Neuronal stem cell (in vitro differentiated cells): ENCODE data around the gene NPAS3.

Experiments used
- DNase-seq: peaks from one replicate; pipeline ENCODE4 v3.0.0-alpha.2; 2013; ENCODE audit warnings: low spot score
- H2AFZ ChIP-seq: one replicate; pipeline ENCODE4 v1.6.1; 2013; ENCODE audit warnings: mild to moderate bottlenecking, low read length, inconsistent platforms
- H2AK5ac ChIP-seq: 2 replicates; pipeline ENCODE4 v1.6.1; 2013; ENCODE audit warnings: low read depth, mild to moderate bottlenecking, inconsistent platforms, low read length, moderate library complexity, mixed read lengths
- H2BK120ac ChIP-seq: 2 replicates; pipeline ENCODE4 v1.6.1; 2013; ENCODE audit warnings: low read depth, mild to moderate bottlenecking, inconsistent platforms, low read length, moderate library complexity, mixed read lengths
- H2BK12ac ChIP-seq: one replicate; pipeline ENCODE4 v1.6.1; 2013; ENCODE audit warnings: low read length, inconsistent platforms
- H2BK15ac ChIP-seq: 2 replicates; pipeline ENCODE4 v1.6.1; 2013; ENCODE audit warnings: mild to moderate bottlenecking, low read length, inconsistent platforms, mixed read lengths
- H2BK5ac ChIP-seq: one replicate; pipeline ENCODE4 v1.6.1; 2013; ENCODE audit warnings: inconsistent platforms, mild to moderate bottlenecking, low read length, moderate library complexity
- H3K14ac ChIP-seq: one replicate; pipeline ENCODE4 v1.6.1; 2013; ENCODE audit warnings: low read length, inconsistent platforms
- H3K18ac ChIP-seq: 2 replicates; pipeline ENCODE4 v1.6.1; 2013; ENCODE audit warnings: low read length, inconsistent platforms
- H3K23ac ChIP-seq: 2 replicates; pipeline ENCODE4 v1.6.1; 2013; ENCODE audit warnings: low read depth, mild to moderate bottlenecking, mixed read lengths, low read length, inconsistent platforms; ENCODE audit not compliant: poor library complexity
- H3K27ac ChIP-seq: replicated peaks from 3 replicates; pipeline ENCODE4 v1.5.1; 2013; ENCODE audit warnings: low read length, inconsistent platforms
- H3K27me3 ChIP-seq, 3 experiments: 2 replicates each; pipeline ENCODE4 v1.6.1; 2013; ENCODE audit warnings: low read length in 3 of 3, mild to moderate bottlenecking in 2 of 3, inconsistent platforms in 1 of 3, low read depth in 1 of 3, mixed read lengths in 1 of 3, moderate library complexity in 1 of 3; ENCODE audit not compliant: control insufficient read depth in 3 of 3, insufficient read depth in 3 of 3
- H3K36me3 ChIP-seq, 2 donors: replicated peaks in 1 of 2; 2 replicates each; pipeline ENCODE4 v1.6.1; 2013; ENCODE audit warnings: low read length in 2 of 2; ENCODE audit not compliant: control insufficient read depth in 2 of 2, insufficient read depth in 2 of 2
- H3K4ac ChIP-seq: 2 replicates; pipeline ENCODE4 v1.6.1; 2013; ENCODE audit warnings: inconsistent platforms, mild to moderate bottlenecking, low read length, moderate library complexity
- H3K4me1 ChIP-seq, 2 donors: 1 replicate in 1 of 2; 2 replicates in 1 of 2; pipeline ENCODE4 v1.6.1; 2013; ENCODE audit warnings: low read length in 2 of 2, low read depth in 1 of 2; ENCODE audit not compliant: control insufficient read depth in 2 of 2, insufficient read depth in 1 of 2
- H3K4me2 ChIP-seq: one replicate; pipeline ENCODE4 v1.6.1; 2013; ENCODE audit warnings: mild to moderate bottlenecking, low read length, inconsistent platforms; ENCODE audit not compliant: insufficient read depth, poor library complexity, severe bottlenecking
- H3K4me3 ChIP-seq, 2 donors: 2 replicates each; pipeline ENCODE4 v1.5.1; 2013; ENCODE audit warnings: low read length in 2 of 2, mild to moderate bottlenecking in 2 of 2, inconsistent platforms in 1 of 2, moderate library complexity in 1 of 2
- H3K79me1 ChIP-seq: one replicate; pipeline ENCODE4 v1.6.1; 2013; ENCODE audit warnings: low read depth, mild to moderate bottlenecking, inconsistent platforms, low read length, moderate library complexity
- H3K9ac ChIP-seq: one replicate; pipeline ENCODE4 v1.6.1; 2013; ENCODE audit warnings: mild to moderate bottlenecking, low read depth, low read length, inconsistent platforms; ENCODE audit not compliant: poor library complexity
- H3K9me3 ChIP-seq, 2 donors: replicated peaks in 1 of 2; 2 replicates each; pipeline versions ENCODE3 to v1.6.1; 2013; ENCODE audit warnings: low read length in 2 of 2, mild to moderate bottlenecking in 2 of 2, inconsistent platforms in 1 of 2, low read depth in 1 of 2, mixed read lengths in 1 of 2, moderate library complexity in 1 of 2; ENCODE audit not compliant: control insufficient read depth in 2 of 2, insufficient read depth in 1 of 2
- H4K8ac ChIP-seq: one replicate; pipeline ENCODE4 v1.6.1; 2013; ENCODE audit warnings: low read depth, mild to moderate bottlenecking, inconsistent platforms, low read length, moderate library complexity
- H4K91ac ChIP-seq: one replicate; pipeline ENCODE4 v1.6.1; 2013; ENCODE audit warnings: low read length, low read depth, mild to moderate bottlenecking, inconsistent platforms; ENCODE audit not compliant: poor library complexity
- WGBS, 2 donors: extraction: QIAGEN DNeasy Blood & Tissue Kit; methylation state at CpG; one replicate each; pipeline ENCODE4 v1.1.7; 2013; ENCODE audit warnings: missing lambda C conversion rate in 2 of 2, mixed read lengths in 1 of 2; ENCODE audit not compliant: insufficient read length in 2 of 2, insufficient replicate concordance in 1 of 2; ENCODE audit errors: extremely low coverage in 2 of 2; 5-methylcytosine and 5-hydroxymethylcytosine counted together

Gene NPAS3

DNA sequence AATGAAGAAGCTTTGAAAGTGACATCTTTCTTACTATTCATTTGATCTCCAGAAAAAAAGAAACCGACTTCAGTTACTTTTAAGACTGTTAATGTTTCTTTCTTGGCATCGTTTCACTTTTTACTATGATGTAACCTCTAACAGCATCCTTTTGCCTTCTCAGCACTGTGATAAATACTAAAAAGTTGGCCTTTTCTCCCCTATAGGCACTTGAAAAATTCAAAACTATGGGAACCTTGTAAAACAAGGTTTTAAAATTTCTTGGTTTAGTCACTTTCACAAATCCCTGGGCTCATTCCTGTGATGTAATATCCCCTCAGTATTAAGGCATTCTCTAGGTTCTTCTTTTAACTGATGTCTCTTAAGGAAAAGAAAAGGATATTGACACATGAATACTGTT is 730.4 kb downstream of the NPAS3 start:
- no peak overlapping the region for H4K8ac ChIP-seq
- no peak overlapping the region for H2AK5ac ChIP-seq
- no peaks in the 10 kb centered on the region for H3K4me1 ChIP-seq
- no peaks in the 10 kb centered on the region for H3K36me3 ChIP-seq
- H2BK120ac ChIP-seq = no peak overlapping the region
- H4K91ac ChIP-seq = no peak overlapping the region
- no CpG with 5 or more reads among the region's 2 CpGs for WGBS, 2 donors
- no peak overlapping the region for H3K14ac ChIP-seq
- no peak overlapping the region for H3K4me3 ChIP-seq
- no peaks in the 10 kb centered on the region for H3K27me3 ChIP-seq
- H3K18ac ChIP-seq = no peak overlapping the region
- no peak overlapping the region for H2BK15ac ChIP-seq
- no peak overlapping the region for H2AFZ ChIP-seq
- no peak overlapping the region for H3K4ac ChIP-seq
- H3K9me3 ChIP-seq = peaks cover 2 to 5% of the 10 kb centered on the region in 2 donors
- no peak overlapping the region for H3K4me2 ChIP-seq
- H2BK12ac ChIP-seq = no peak overlapping the region
- H2BK5ac ChIP-seq = no peak overlapping the region
- H3K9ac ChIP-seq = no peak overlapping the region
- H3K23ac ChIP-seq = no peak overlapping the region
- DNase-seq = no peak
- no peaks in the 10 kb centered on the region for H3K79me1 ChIP-seq
- H3K27ac ChIP-seq = no peak overlapping the region

DNA sequence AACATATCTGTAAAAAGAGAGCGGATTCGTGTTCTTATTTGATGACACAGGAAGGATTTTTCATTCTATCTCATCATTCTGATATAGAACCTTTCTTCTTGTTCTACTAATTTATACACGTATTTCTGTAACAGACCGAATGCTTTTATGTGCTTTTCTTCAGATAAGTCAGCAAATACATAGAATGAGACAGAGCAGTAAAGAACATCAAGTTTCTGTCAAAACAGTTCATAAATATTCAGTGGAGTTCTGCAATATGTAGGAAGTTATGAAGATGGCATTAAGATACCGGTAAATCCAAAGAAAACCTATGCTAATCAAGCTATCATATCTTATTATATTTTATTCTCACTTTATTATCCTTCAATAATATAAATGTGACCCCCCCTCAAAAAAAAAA is 731.6 kb downstream of the NPAS3 start:
- Histone ChIP-seq H3K4me1 (no peaks in the 10 kb centered on the region), H3K14ac (no peak overlapping the region), H3K79me1 (no peaks in the 10 kb centered on the region), H3K27ac (no peak overlapping the region), H3K27me3 (no peaks in the 10 kb centered on the region), H2BK15ac (no peak overlapping the region), H3K9ac (no peak overlapping the region), H2BK120ac (no peak overlapping the region), H3K4me3 (no peak overlapping the region), H2AFZ (no peak overlapping the region), H2AK5ac (no peak overlapping the region), H3K23ac (no peak overlapping the region), H3K36me3 (no peaks in the 10 kb centered on the region), H3K4me2 (no peak overlapping the region), H4K91ac (no peak overlapping the region), H3K18ac (no peak overlapping the region), H3K9me3 (peaks cover 2 to 5% of the 10 kb centered on the region in 2 donors), H4K8ac (no peak overlapping the region), H2BK5ac (no peak overlapping the region), H3K4ac (no peak overlapping the region), H2BK12ac (no peak overlapping the region)
- no CpG with 5 or more reads among the region's 5 CpGs for WGBS, 2 donors
- DNase-seq = no peak

DNA sequence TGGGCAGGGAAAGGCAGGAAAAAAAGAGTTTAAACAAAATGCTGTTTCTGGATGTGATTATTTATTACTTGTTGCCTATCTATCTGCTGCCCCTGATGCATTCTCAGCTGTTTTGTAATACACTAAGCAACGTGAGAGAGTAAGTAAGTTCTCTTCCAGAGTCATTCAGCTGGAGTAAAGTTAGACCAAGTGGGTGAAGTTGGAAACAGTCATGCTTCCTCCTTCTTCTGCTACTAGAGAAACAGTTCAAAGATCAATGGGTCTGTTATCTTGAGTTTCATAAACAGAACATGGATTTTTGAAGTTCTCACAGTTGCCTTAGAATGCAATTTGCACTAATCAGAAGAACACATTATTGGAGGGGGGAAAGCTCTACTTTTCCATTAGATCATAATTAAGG is 732.9 kb downstream of the NPAS3 start:
- H3K4ac ChIP-seq = no peak overlapping the region
- no peaks in the 10 kb centered on the region for H3K27me3 ChIP-seq
- no peak overlapping the region for H3K9ac ChIP-seq
- no peaks in the 10 kb centered on the region for H3K79me1 ChIP-seq
- H2AK5ac ChIP-seq = no peak overlapping the region
- no peak overlapping the region for H3K23ac ChIP-seq
- peaks cover 0 to 3% of the 10 kb centered on the region in 2 donors for H3K4me1 ChIP-seq
- no peak overlapping the region for H3K4me2 ChIP-seq
- H3K36me3 ChIP-seq = peaks cover 0 to 6% of the 10 kb centered on the region in 2 donors
- DNase-seq = no peak
- H2BK5ac ChIP-seq = no peak overlapping the region
- no peak overlapping the region for H3K18ac ChIP-seq
- H3K27ac ChIP-seq = no peak overlapping the region
- H4K8ac ChIP-seq = no peak overlapping the region
- H3K9me3 ChIP-seq = peaks cover 0 to 5% of the 10 kb centered on the region in 2 donors
- no peak overlapping the region for H2BK15ac ChIP-seq
- no peak overlapping the region for H3K14ac ChIP-seq
- no peak overlapping the region for H4K91ac ChIP-seq
- no CpG with 5 or more reads among the region's 1 CpG for WGBS, 2 donors
- H2BK12ac ChIP-seq = no peak overlapping the region
- H3K4me3 ChIP-seq = no peak overlapping the region
- H2AFZ ChIP-seq = no peak overlapping the region
- H2BK120ac ChIP-seq = no peak overlapping the region

DNA sequence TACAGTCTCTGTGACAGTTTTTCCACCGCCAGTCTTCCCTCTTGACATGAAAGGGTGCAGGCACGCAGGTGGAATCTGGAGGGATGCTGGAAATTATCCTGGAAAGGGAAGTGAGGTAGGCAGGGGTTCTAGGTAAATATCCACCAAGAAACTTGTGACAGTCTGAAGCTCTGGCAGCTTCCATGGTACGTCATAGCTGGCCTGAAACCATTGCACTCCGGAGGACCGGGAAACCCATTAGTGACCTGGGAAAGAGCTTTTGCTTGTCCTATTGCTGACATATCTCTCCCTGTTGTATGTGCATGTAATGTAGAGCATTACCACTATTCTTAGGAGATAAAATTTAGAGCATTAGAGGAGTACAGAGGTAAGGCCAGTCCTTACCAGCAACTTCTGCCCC is 736.2 kb downstream of the NPAS3 start:
- no peak overlapping the region for H3K18ac ChIP-seq
- no peak overlapping the region for H3K27ac ChIP-seq
- no peak overlapping the region for H3K23ac ChIP-seq
- peaks cover 0 to 14% of the 10 kb centered on the region in 2 donors for H3K36me3 ChIP-seq
- H2BK120ac ChIP-seq = no peak overlapping the region
- H4K8ac ChIP-seq = no peak overlapping the region
- H4K91ac ChIP-seq = no peak overlapping the region
- H3K14ac ChIP-seq = no peak overlapping the region
- no peak overlapping the region for H2AFZ ChIP-seq
- no peak overlapping the region for H3K4me3 ChIP-seq
- DNase-seq = no peak
- no peak overlapping the region for H2BK15ac ChIP-seq
- H3K79me1 ChIP-seq = no peaks in the 10 kb centered on the region
- H2BK5ac ChIP-seq = no peak overlapping the region
- H3K27me3 ChIP-seq = no peaks in the 10 kb centered on the region
- no peak overlapping the region for H2AK5ac ChIP-seq
- H3K9me3 ChIP-seq = no peaks in the 10 kb centered on the region
- WGBS, 2 donors = no CpG with 5 or more reads among the region's 5 CpGs
- H3K9ac ChIP-seq = no peak overlapping the region
- peaks cover 3 to 7% of the 10 kb centered on the region in 2 donors for H3K4me1 ChIP-seq
- H3K4me2 ChIP-seq = no peak overlapping the region
- no peak overlapping the region for H3K4ac ChIP-seq
- H2BK12ac ChIP-seq = no peak overlapping the region
